ENCODE results near the gene IL18.
"Not testable (repeated sequence)": the region's sequence is repeated elsewhere in the genome, so short reads cannot be mapped to it uniquely, and the experiment has no call there.

IL18 gene

GRCh38 chr11:112200252-112200651 is 36.4 kb upstream of the IL18 start:
- no peak for TF ChIP-seq CTCF (IDR thresholded peaks at IDR 0.05; ENCODE audit: control insufficient read depth, insufficient read depth, low read depth, low read length, missing control alignments)
- no peak for DNase-seq (ENCODE audit: low read depth)
- no peak overlapping the region for H3K4me3 ChIP-seq (ENCODE audit: control insufficient read depth, low read depth, low read length)

GRCh38 chr11:112199101-112199500 is 35.2 kb upstream of the IL18 start:
- H3K4me3 ChIP-seq (ENCODE audit: control insufficient read depth, low read depth, low read length); DNase-seq (ENCODE audit: low read depth): not testable (repeated sequence)

GRCh38 chr11:112196519-112197087 is 32.7 kb upstream of the IL18 start:
- no peak for DNase-seq (ENCODE audit: low read depth)
- TF ChIP-seq CTCF (IDR thresholded peaks at IDR 0.05; ENCODE audit: control insufficient read depth, insufficient read depth, low read depth, low read length, missing control alignments): no peak
- no peak overlapping the region for H3K4me3 ChIP-seq (ENCODE audit: control insufficient read depth, low read depth, low read length)

GRCh38 chr11:112195951-112196351 is 32.1 kb upstream of the IL18 start:
- DNase-seq (ENCODE audit: low read depth): peak; percentile 31

GRCh38 chr11:112195113-112195512 is 31.2 kb upstream of the IL18 start:
- H3K4me3 ChIP-seq (ENCODE audit: control insufficient read depth, low read depth, low read length); DNase-seq (ENCODE audit: low read depth): not testable (repeated sequence)

More at GRCh38 chr11:112195951-112196351, 32.1 kb upstream of the IL18 start:
- no peak for TF ChIP-seq CTCF (IDR thresholded peaks at IDR 0.05; ENCODE audit: control insufficient read depth, insufficient read depth, low read depth, low read length, missing control alignments)
- no peak overlapping the region for H3K4me3 ChIP-seq (ENCODE audit: control insufficient read depth, low read depth, low read length)

GRCh38 chr11:112186304-112186703 is 22.4 kb upstream of the IL18 start:
- no peak for TF ChIP-seq CTCF (IDR thresholded peaks at IDR 0.05; ENCODE audit: control insufficient read depth, insufficient read depth, low read depth, low read length, missing control alignments)
- DNase-seq (ENCODE audit: low read depth): no peak
- no peak overlapping the region for H3K4me3 ChIP-seq (ENCODE audit: control insufficient read depth, low read depth, low read length)

- no peak for TF ChIP-seq CTCF (IDR thresholded peaks at IDR 0.05; ENCODE audit: control insufficient read depth, insufficient read depth, low read depth, low read length, missing control alignments)
- no peak for DNase-seq (ENCODE audit: low read depth)
- no peak overlapping the region for H3K4me3 ChIP-seq (ENCODE audit: control insufficient read depth, low read depth, low read length)
Measured at GRCh38 chr11:112185883-112186282, 22.0 kb upstream of the IL18 start.

- no peak overlapping the region for H3K4me3 ChIP-seq (ENCODE audit: control insufficient read depth, low read depth, low read length)
- DNase-seq (ENCODE audit: low read depth): no peak
- no peak for TF ChIP-seq CTCF (IDR thresholded peaks at IDR 0.05; ENCODE audit: control insufficient read depth, insufficient read depth, low read depth, low read length, missing control alignments)
Measured at GRCh38 chr11:112182867-112183266, 19.0 kb upstream of the IL18 start.
